ENCODE results near the gene DNAJC5. TPM values are rescaled to one million over a fixed set of nuclear protein-coding genes. Genes with fewer than 3 reads are reported as not detected.
"Not testable (repeated sequence)": the region's sequence is repeated elsewhere in the genome, so short reads cannot be mapped to it uniquely, and the experiment has no call there.

The DNAJC5 gene
- total and polyA plus RNA-seq, 2 donors, result 18.7 to 31.8 TPM

DNA sequence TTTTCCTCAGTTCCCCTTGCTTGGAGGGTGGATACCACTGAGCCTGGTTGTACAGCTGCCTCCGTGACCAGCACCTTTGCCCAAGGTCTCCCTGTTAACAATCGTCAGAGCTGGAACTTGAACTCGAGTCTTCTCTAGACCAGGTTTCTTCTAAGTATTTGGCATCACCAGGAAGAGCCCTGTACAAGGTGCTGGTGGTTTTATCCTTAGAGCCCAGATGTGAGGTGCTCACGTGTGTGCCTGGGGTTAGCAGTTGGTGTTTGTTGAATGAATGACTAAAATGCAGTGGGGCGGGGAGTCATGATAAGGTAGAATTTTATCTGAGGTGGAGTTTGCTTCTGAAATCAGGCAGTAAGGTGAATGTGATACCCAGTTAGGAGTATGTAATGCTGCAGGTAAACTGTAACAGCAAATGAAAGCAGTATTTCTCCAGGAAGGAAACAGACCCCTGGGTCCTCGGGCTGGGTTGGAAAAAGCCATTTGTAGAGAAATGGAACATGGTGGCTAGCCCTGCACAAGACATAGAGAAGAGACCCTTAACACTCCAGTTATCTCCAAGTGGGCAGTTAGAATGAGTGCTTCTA is 3.1 kb downstream of the DNAJC5 start:
- Histone ChIP-seq H3K4me3 (ENCODE audit: low read depth, low read length) (no peak overlapping the region), H3K36me3 (ENCODE audit: insufficient read depth) (no peaks in the 10 kb centered on the region), H3K4me1 (ENCODE audit: insufficient read depth) (peaks cover 3% of the 10 kb centered on the region), H3K27ac (ENCODE audit: low read depth) (no peak overlapping the region)
- WGBS, result 91% methylated on average over 6 of the region's 6 CpGs
- DNase-seq (ENCODE audit: extremely low spot score), result no peak

- Histone ChIP-seq H3K4me3 (ENCODE audit: low read depth, low read length) (no peak overlapping the region), H3K27ac (ENCODE audit: low read depth) (no peak overlapping the region), H3K4me1 (ENCODE audit: insufficient read depth) (peaks cover 3% of the 10 kb centered on the region), H3K36me3 (ENCODE audit: insufficient read depth) (no peaks in the 10 kb centered on the region)
- WGBS, result 74% methylated on average over 10 of the region's 10 CpGs
- DNase-seq (ENCODE audit: extremely low spot score), result no peak
Observed at GRCh38 chr20:63898882-63899558, 4.1 kb downstream of the DNAJC5 start.

DNA sequence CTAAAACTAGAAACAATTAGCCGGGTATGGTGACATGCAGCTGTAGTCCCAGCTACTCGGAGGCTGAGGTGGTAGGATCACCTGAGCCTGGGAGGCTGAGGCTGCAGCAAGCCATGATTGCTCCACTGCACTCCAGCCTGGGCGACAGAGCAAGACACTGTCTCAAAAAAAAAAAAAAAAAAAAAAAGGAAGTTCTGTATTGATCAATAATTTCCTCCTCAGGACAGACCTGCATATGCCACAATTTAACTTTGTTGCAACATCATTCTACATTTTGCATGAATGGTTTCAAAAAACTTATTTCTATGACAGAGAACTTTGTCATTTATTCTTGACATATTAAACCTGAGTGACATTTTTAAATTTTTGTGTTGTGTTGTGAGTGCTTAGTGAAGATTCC is 5.5 kb downstream of the DNAJC5 start:
- WGBS, result 79% methylated on average over 3 of the region's 3 CpGs
- H3K27ac ChIP-seq (ENCODE audit: low read depth), result no peak overlapping the region
- no peaks in the 10 kb centered on the region for H3K36me3 ChIP-seq (ENCODE audit: insufficient read depth)
- peaks cover 3% of the 10 kb centered on the region for H3K4me1 ChIP-seq (ENCODE audit: insufficient read depth)
- DNase-seq (ENCODE audit: extremely low spot score), result no peak
- no peak overlapping the region for H3K4me3 ChIP-seq (ENCODE audit: low read depth, low read length)

DNA sequence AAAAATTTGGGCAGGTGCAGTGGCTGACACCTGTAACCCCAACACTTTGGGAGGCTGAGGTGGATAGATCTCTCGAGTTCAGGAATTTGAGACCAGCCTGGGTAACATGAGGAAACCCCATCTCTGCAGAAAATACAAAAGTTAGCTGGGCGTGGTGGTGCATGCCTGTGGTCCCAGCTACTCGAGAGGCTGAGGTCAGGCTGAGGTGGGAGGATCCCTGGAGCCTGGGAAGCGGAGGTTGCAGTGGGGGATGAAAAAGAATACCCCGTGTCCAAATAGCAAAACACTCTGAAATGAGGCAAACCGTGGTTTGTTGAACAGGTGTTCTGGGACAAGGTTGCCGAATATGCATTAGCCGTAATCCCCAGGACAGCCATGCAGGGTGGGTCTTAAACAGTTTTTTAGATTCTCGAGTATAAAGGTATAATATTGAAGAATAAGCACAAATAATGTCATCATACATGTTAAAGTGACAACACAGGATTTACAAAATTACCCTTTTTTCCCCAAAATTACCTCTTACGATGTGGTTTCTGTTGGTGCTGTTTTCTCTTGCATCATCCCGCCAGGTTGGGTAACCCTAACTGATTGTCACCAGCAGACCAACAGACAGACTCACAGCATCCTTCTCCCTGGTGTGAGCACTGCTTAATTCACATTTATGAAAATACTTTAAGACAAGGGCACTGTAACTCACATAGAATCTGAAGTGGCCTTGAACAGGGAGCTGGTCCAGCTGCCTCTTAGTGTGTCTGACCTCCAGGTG is 9.1 kb downstream of the DNAJC5 start:
- Histone ChIP-seq H3K27ac (ENCODE audit: low read depth) (no peak overlapping the region), H3K4me3 (ENCODE audit: low read depth, low read length) (no peak overlapping the region), H3K4me1 (ENCODE audit: insufficient read depth) (no peaks in the 10 kb centered on the region), H3K36me3 (ENCODE audit: insufficient read depth) (no peaks in the 10 kb centered on the region)
- no peak for DNase-seq (ENCODE audit: extremely low spot score)
- WGBS, result 90% methylated on average over 11 of the region's 11 CpGs

DNA sequence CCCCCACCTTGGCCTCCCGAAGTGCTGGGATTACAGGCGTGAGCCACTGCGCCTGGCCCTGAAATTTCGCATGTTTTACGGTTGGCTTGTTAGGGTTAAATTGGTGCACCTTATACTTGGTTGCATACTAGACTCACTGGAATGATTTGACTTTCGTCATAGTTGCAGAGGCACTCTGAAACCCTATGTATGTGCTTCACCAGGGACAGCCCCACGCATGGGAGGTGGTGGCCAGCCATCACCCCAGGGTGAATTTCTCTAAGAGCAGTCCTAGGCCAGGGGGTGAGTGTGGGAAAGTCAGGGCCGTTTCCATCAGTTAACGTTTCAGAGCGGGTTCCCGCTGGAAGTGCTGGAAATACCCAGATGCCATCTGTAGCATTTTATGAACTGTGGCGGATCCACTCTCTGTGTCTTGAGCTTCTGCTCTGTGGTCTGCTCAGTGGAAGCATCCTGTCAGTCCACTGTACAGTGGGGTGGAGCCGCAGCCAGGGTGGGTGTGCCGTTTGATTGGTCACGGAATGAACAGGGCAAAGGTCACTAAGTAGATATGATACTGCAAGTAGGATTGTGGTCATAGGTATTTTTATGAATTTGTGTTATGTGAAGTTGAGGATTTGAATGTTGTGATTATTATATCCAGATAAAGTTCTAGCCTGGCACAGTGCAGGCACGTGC is 13.2 kb downstream of the DNAJC5 start:
- H3K4me1 ChIP-seq (ENCODE audit: insufficient read depth), result no peaks in the 10 kb centered on the region
- DNase-seq (ENCODE audit: extremely low spot score), result no peak
- H3K4me3 ChIP-seq (ENCODE audit: low read depth, low read length), result no peak overlapping the region
- H3K27ac ChIP-seq (ENCODE audit: low read depth), result no peak overlapping the region
- H3K36me3 ChIP-seq (ENCODE audit: insufficient read depth), result no peaks in the 10 kb centered on the region
- WGBS, result 71% methylated on average over 16 of the region's 16 CpGs

DNA sequence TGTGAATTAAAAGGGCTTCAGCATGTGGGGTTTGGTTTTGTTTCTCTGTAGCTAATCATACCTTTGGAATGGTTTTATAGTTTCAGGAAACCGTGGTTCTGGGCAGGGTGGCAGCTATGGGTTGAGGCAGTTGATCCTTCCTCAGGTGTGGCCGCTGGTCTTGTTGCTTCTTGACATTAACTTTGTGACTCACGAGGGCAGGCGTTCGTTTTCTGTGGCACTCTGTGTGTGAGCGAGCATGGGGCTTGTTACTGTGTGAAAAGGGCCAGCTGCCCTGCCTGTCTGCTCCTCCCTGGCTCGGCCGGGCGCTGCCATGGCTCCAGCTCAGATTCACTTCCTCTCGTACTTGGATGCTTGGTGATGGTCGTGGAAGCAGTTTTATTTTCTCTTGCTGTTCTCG is 16.2 kb downstream of the DNAJC5 start:
- DNase-seq (ENCODE audit: extremely low spot score), result no peak
- H3K27ac ChIP-seq (ENCODE audit: low read depth), result no peak overlapping the region
- 44% methylated on average over 12 of the region's 12 CpGs for WGBS
- H3K4me1 ChIP-seq (ENCODE audit: insufficient read depth), result no peaks in the 10 kb centered on the region
- no peak overlapping the region for H3K4me3 ChIP-seq (ENCODE audit: low read depth, low read length)
- no peaks in the 10 kb centered on the region for H3K36me3 ChIP-seq (ENCODE audit: insufficient read depth)

DNA sequence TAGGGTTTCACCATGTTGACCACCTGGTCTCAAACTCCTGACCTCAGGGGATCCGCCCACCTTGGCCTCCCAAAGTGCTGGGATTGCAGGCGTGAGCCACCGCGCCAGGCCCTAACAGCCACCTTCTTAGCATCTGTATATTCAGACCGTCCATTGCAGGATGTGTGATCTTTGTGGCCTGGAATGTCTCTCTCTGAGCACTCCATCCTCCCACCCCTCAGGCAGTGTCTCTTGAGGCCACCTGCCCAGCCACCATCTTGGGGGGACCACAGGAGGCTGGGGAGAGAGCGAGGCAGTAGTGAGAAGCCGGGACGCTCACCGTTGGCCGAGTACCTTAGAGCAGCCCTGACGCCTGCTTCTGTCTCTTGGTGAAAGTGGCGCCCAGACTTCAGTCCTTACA is 18.8 kb downstream of the DNAJC5 start:
- no peak overlapping the region for H3K4me3 ChIP-seq (ENCODE audit: low read depth, low read length)
- H3K36me3 ChIP-seq (ENCODE audit: insufficient read depth), result no peaks in the 10 kb centered on the region
- WGBS, result 94% methylated on average over 12 of the region's 12 CpGs
- H3K4me1 ChIP-seq (ENCODE audit: insufficient read depth), result no peaks in the 10 kb centered on the region
- DNase-seq (ENCODE audit: extremely low spot score), result no peak
- H3K27ac ChIP-seq (ENCODE audit: low read depth), result no peak overlapping the region

- H3K4me3 ChIP-seq (ENCODE audit: low read depth, low read length), result no peak overlapping the region
- peaks cover 3% of the 10 kb centered on the region for H3K36me3 ChIP-seq (ENCODE audit: insufficient read depth)
Observed at GRCh38 chr20:63915471-63915870, 20.5 kb downstream of the DNAJC5 start.

GRCh38 chr20:63916371-63916939 is 21.5 kb downstream of the DNAJC5 start:
- not testable (repeated sequence) for H3K4me3 ChIP-seq (ENCODE audit: low read depth, low read length); H3K27ac ChIP-seq (ENCODE audit: low read depth); H3K36me3 ChIP-seq (ENCODE audit: insufficient read depth); DNase-seq (ENCODE audit: extremely low spot score); H3K4me1 ChIP-seq (ENCODE audit: insufficient read depth)
- 91% methylated on average over 8 of the region's 8 CpGs for WGBS

More at GRCh38 chr20:63915471-63915870, 20.5 kb downstream of the DNAJC5 start:
- no peaks in the 10 kb centered on the region for H3K4me1 ChIP-seq (ENCODE audit: insufficient read depth)
- DNase-seq (ENCODE audit: extremely low spot score), result no peak
- WGBS, result 94% methylated on average over 6 of the region's 6 CpGs
- H3K27ac ChIP-seq (ENCODE audit: low read depth), result no peak overlapping the region

DNA sequence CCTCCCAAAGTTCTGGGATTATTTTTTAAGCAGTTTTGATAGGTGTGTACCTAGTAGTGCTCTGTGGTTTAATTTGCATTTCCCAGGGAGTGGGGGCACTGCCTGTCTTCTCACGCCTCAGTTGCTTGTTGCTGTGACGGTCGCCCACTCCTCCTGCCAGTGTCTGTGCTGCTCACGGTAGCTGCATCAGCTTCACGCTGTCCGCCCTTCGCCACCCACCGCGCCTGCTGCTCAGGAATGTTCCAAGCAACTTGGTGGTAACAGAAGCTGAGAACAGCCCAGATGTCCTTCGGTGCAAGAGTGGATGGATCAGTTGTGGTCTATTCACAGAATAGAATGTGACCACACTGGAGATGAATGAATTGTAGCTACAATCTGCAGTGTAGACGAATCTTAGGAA is 22.9 kb downstream of the DNAJC5 start:
- no peak for DNase-seq (ENCODE audit: extremely low spot score)
- 94% methylated on average over 11 of the region's 11 CpGs for WGBS
- Histone ChIP-seq H3K27ac (ENCODE audit: low read depth) (no peak overlapping the region), H3K4me1 (ENCODE audit: insufficient read depth) (no peaks in the 10 kb centered on the region), H3K4me3 (ENCODE audit: low read depth, low read length) (no peak overlapping the region), H3K36me3 (ENCODE audit: insufficient read depth) (peaks cover 3% of the 10 kb centered on the region)

GRCh38 chr20:63919130-63919529 is 24.2 kb downstream of the DNAJC5 start:
- WGBS, result 92% methylated on average over 19 of the region's 19 CpGs
- H3K4me3 ChIP-seq (ENCODE audit: low read depth, low read length), result no peak overlapping the region
- no peak overlapping the region for H3K27ac ChIP-seq (ENCODE audit: low read depth)
- H3K4me1 ChIP-seq (ENCODE audit: insufficient read depth), result no peaks in the 10 kb centered on the region
- peaks cover 3% of the 10 kb centered on the region for H3K36me3 ChIP-seq (ENCODE audit: insufficient read depth)
- DNase-seq (ENCODE audit: extremely low spot score), result no peak

GRCh38 chr20:63920226-63920625 is 25.3 kb downstream of the DNAJC5 start:
- H3K36me3 ChIP-seq (ENCODE audit: insufficient read depth), result peaks cover 3% of the 10 kb centered on the region
- no peaks in the 10 kb centered on the region for H3K4me1 ChIP-seq (ENCODE audit: insufficient read depth)
- DNase-seq (ENCODE audit: extremely low spot score), result no peak
- H3K27ac ChIP-seq (ENCODE audit: low read depth), result no peak overlapping the region
- no peak overlapping the region for H3K4me3 ChIP-seq (ENCODE audit: low read depth, low read length)
- WGBS, result 96% methylated on average over 23 of the region's 23 CpGs

DNA sequence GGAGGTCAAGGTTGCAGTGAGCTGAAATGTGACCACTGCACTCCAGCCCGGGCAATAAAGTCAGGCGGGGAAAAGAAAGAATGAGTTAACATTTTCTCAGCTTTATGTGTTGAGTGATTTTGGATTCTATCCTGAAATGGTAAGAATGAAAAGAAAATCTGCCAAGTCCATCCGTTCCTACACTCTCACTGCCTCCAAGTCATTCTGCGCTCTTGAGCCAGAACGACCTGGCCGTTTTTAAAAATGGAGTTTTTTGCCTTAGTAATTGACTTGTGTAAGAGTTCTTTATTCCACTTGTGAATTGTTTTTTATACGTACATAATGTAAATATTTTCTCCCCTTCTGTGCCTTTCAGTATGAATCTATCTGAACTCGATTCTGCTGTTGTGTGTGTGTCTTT is 28.7 kb downstream of the DNAJC5 start:
- no peak for DNase-seq (ENCODE audit: extremely low spot score)

More for the DNA sequence above, 28.7 kb downstream of the DNAJC5 start:
- Histone ChIP-seq H3K27ac (ENCODE audit: low read depth) (no peak overlapping the region), H3K36me3 (ENCODE audit: insufficient read depth) (peaks cover 3% of the 10 kb centered on the region), H3K4me3 (ENCODE audit: low read depth, low read length) (no peak overlapping the region), H3K4me1 (ENCODE audit: insufficient read depth) (no peaks in the 10 kb centered on the region)
- WGBS, result 53% methylated on average over 8 of the region's 8 CpGs
